ENCODE results near the gene SNX9.
"Not testable (repeated sequence)": the region's sequence is repeated elsewhere in the genome, so short reads cannot be mapped to it uniquely, and the experiment has no call there.

SNX9 gene

GRCh38 chr6:157850030-157850429 lies 27.0 kb downstream of the SNX9 start:
- H3K4me3 ChIP-seq (ENCODE audit: low read length) = no peak overlapping the region
- DNase-seq (ENCODE audit: low read depth) = no peak

DNA sequence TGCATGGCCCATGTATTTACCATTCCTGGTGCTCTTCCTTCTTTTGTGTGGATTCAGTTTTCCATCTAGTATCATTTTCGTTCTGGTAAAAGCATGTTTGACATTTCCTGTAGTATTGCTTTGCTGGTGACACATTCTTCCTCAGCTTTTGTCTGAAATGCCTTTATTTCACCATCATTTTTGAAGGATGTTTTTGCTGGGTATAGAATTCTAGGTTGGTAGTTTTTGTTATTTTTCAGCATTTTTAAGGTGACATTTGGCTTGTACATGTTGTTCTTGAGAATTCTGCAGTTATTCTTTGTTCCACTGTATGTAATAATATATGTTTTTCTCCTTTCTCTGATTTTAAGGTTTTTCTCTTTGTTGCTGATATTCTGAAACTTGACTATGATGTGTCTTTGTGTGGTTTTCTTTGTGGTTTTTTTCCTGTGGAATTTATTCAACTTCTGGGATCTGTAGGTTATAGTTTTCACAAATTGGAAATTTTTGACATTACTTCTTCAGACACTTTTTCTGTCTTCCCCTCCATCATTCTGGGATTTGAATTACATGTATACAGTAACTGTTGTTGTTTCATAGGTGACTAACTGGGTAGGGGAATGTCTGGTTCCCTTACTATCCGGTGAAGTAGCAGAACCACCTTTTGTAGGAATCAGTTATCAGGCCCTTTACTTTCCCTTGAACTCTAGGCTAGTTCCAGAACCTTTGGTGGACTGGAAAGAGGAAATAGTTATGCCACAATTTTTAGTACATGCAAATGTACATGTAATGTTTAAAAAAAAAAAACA lies 30.2 kb downstream of the SNX9 start:
- no peak overlapping the region for H3K4me3 ChIP-seq (ENCODE audit: low read length)
- DNase-seq (ENCODE audit: low read depth) = no peak
- TF ChIP-seq CTCF (IDR thresholded peaks at IDR 0.05; ENCODE audit: insufficient read depth, low read depth, low read length, missing control alignments) = no peak

More at GRCh38 chr6:157850030-157850429, 27.0 kb downstream of the SNX9 start:
- no peak for TF ChIP-seq CTCF (IDR thresholded peaks at IDR 0.05; ENCODE audit: insufficient read depth, low read depth, low read length, missing control alignments)

- no peak for DNase-seq (ENCODE audit: low read depth)
- no peak for TF ChIP-seq CTCF (IDR thresholded peaks at IDR 0.05; ENCODE audit: insufficient read depth, low read depth, low read length, missing control alignments)
- H3K4me3 ChIP-seq (ENCODE audit: low read length) = no peak overlapping the region
Observed at GRCh38 chr6:157853902-157854502, 31.0 kb downstream of the SNX9 start.

GRCh38 chr6:157855325-157855724 lies 32.3 kb downstream of the SNX9 start:
- TF ChIP-seq CTCF (IDR thresholded peaks at IDR 0.05; ENCODE audit: insufficient read depth, low read depth, low read length, missing control alignments) = no peak
- no peak for DNase-seq (ENCODE audit: low read depth)
- no peak overlapping the region for H3K4me3 ChIP-seq (ENCODE audit: low read length)

- not testable (repeated sequence) for DNase-seq (ENCODE audit: low read depth); H3K4me3 ChIP-seq (ENCODE audit: low read length)
Observed at GRCh38 chr6:157855804-157856203, 32.8 kb downstream of the SNX9 start.

- not testable (repeated sequence) for DNase-seq (ENCODE audit: low read depth); H3K4me3 ChIP-seq (ENCODE audit: low read length)
Observed at GRCh38 chr6:157858664-157859063, 35.6 kb downstream of the SNX9 start.

- no peak overlapping the region for H3K4me3 ChIP-seq (ENCODE audit: low read length)
- TF ChIP-seq CTCF (IDR thresholded peaks at IDR 0.05; ENCODE audit: insufficient read depth, low read depth, low read length, missing control alignments) = no peak
- no peak for DNase-seq (ENCODE audit: low read depth)
Observed at GRCh38 chr6:157859775-157860504, 36.9 kb downstream of the SNX9 start.
